NCI-H82 treated with DMSO at 0.1 percent for 48 hours (cell line): Measurements from ENCODE around the gene TMEM158.

Source experiments
- DNase-seq: peaks from one replicate; lab custom pipeline; 2025; ENCODE audit not compliant: unreplicated experiment; lab: John Stamatoyannopoulos, UW

The TMEM158 gene

DNA sequence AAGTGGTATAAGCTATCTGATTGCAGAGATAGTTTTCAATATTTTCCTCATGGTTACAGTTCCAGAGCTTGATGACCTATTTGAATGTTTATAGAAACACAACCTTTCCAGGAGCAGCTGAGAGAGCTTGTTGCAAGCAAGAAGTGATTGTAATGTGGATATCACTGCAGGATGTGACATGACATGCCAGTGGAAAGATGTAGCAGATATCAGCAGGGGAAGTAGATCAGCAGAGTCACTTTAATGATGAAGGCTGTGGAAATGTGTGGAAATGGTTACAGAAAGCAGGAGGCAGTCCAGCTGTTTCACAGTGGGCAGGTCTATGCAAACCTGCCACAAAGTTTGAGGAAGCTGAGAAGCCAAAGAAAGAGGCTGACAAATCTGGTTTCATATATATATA, 21.0 kb downstream of the TMEM158 start:
- DNase-seq: no peak

DNA sequence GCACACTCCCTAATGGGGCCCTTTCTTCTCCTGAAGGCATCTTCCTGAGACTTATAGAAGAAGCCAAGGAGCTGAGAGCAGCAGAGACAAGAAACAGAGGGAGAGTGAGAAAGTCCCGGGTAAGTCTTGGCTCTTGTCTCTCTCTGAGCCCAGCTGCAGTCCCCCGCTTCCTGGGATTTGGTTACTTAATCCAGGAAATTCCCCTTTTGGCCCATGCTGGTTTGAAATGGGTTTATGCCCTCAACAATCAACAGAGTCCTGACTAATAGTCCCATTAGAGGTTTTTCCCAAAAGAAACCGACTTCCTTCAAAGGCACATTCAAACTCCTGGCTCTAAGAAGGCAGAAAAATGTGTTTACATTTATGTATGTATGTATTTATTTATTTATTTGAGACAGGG, 22.0 kb downstream of the TMEM158 start:
- no peak for DNase-seq

DNA sequence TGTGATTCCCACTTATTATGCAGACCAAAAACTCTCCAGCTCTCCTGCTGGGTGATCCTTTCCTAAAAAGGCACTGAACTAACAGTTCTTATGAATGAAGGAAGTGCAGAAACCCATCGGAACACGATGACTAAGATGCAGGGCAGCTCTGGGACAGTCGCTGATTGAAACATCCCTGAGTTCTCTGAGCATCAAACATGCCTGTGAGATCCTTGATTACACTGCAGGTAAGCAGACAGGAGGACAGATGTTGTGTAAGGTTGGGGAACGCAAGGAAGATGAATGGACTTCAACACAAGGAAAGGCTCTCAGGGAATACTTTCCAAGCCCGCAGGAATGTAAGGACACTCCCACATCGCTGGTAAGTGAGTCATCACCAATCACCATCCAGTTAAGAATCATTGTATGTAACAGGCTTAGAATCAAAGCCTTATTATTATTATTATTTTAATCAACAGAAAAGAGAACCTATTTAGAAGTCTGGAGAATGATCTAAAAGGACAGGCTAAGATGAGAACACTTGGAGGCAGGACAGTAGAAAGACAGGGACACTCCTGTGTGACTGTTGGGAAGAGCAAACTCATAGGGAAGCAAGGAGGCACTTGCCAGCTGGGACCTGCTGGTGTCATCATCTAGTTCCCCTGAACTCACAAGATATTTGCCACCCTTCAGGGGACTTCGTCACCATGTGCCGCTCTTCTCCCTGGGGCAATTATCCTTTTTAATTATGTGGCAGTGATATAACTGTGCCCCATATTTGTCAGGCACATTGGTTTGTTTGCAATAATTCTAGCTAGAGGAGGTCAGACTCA, 26.0 kb downstream of the TMEM158 start:
- DNase-seq: no peak

DNA sequence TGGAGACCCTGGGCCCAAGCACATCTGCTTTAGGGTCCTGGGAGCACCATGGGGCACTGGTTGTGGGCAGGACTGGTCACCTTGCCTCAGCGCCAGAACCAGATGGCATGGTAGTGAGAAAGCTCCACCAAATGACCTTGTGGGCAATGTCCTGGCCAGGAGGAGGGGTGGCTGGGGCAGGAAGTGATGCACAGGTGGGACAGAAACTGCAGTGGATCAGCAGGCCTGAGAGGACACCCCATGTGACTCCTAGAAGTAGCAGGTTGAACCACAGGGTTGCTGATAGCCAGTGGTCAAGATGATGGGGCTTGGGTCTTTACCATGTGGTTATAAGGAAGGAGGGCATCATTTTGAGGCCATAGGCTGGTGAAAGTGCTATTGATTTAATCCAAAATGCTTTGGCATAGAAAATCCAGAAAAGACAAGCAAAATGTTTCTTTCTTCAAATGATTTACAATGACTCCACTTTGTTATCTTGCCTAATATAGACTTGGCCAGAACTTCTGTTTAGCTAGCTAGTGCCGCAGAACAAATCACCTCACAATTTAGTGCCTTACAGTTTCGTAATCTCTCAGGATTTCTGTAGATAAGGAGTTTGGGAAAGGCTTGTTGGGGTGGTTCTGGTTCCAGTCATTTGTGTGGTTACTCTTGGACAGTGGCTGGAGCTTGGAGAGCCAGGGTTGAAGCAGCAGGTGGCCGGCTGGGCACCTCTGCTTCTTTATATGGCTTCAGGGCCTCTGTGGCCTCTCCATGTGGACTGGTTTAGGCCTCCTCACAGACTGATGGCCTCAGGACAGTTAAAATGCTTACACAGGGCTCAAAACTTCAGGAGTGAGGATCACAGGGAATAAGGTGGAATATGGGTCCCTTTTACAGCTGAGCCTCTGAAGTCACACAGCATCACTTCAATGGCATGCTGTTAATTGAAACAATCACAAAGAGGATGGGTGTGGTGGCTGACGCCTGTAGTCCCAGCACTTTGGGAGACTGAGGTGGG, 27.5 kb downstream of the TMEM158 start:
- DNase-seq: no peak

DNA sequence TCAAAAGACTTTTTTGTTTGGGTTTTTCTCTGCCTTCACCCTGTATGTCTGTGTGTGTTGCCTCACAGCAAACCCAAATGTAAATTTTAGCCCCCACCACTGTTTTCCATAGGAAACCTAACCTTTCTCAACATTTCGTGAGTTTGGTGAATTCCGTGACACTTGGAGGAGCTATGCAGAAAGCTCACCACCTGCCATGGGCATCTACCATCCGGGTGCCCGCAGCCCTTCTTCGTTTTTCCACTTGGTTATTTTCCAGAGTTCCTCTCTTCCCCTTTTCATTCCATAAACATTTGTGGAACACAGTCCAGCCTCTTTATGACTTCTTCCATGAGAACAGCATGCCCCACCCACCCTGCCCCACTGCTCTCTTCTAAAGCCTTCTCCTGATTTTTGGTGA, 31.3 kb downstream of the TMEM158 start:
- no peak for DNase-seq

DNA sequence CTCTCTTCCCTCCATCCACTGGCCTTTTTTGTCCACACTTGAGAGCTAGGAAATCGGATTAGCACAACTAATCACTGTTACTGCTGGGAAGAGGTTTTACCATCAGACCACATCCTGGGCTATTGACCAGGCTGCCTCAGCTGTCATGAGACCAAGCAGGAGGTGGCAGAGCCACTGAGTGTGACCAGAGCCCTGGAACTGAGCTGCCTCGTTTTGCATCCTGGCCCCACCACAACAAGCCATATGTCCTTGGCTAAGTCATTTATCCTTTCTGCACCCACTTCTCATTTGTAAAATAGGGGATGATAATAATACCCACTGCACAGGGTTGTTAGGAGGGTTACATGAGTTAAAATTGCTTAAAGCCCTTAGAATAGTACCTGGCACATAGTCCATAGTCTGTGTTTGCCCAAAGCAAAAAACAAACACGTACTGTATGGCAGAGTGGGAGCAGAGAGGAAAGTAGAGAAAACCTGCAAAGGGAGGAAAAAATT, 34.1 kb downstream of the TMEM158 start:
- DNase-seq: peak; percentile 67

DNA sequence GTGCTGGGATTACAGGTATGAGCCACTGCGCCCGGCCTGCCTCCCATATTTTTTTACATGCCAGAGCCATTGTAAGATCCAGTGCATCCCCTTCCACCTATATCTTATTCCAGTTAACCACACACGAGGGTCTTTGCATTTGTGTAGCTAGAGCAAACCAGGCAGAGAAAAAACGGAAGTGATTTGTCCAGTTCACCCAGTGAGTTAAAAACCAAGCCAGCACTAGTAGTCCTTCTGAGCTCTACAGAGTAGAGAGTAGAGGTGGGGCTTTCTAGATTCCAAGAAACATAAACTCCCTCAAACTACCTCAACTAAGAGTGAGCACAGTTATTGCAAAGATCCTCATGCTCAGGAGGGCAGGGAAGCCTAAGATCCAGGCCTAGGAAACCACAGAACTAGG, 34.7 kb downstream of the TMEM158 start:
- DNase-seq: no peak

DNA sequence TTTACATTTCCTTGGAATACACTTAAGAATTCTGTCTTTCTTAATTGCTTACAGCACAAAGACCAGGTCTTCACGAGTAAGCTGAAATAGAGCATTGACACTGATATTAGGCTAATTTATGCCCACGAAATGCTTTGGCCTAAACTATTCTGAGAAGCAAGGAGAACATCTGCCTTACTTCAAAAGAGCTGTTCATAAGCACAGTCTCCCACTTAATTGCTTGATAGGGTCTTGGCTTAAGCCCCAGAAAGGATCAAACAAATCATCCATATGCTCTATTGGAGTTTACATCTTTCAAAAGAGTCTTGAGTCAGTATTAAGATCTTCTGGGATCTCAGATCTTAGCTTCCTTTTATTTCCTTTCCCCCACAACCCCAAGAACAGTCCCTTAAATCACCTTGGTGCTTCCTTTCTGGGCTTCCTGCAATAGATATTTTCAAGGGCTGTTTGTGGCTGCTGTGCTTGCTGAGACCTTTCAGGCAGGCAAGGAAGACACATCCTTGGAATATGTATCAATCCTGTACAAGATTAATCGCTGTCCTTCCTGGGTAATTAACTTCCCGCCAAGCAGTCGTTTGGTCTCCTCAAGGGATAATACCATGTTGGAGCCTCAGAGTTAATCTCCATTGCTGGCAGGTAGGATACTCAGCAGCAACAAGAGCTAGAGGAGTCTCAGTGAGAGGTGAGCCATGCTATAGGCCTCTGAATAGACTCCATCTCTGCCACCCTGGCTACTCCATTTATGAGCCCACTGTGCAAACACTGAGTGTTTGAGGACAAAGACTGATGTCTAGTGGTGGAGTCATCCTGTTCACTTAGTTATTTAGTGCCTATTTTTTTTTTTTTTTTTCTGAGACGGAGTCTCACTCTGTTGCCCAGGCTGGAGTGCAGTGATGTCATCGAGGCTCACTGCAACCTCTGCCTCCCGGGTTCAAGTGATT, 37.1 kb downstream of the TMEM158 start:
- peak; percentile 70 for DNase-seq

DNA sequence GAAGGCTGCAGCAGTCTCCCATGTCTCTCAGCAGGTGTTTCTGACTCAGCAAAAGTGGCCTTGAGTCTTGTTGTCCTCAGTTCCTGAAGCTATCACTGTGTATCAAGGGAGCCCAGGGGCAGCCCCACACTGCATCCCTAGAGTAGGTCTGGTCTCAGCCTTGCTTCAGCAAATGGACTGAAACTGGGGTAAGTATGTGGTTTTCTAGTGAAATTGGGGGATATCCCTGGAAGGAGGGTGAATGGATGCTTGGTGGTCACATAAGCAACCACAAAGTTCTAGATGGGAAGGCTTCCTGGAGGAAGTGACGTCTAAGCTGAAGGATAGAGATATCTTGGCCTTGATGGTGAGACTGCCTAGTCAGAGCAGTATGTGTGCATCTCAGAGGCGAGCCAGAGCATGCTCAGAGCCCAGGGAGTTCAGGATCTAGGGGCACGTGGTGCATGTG, 38.4 kb downstream of the TMEM158 start:
- no peak for DNase-seq

DNA sequence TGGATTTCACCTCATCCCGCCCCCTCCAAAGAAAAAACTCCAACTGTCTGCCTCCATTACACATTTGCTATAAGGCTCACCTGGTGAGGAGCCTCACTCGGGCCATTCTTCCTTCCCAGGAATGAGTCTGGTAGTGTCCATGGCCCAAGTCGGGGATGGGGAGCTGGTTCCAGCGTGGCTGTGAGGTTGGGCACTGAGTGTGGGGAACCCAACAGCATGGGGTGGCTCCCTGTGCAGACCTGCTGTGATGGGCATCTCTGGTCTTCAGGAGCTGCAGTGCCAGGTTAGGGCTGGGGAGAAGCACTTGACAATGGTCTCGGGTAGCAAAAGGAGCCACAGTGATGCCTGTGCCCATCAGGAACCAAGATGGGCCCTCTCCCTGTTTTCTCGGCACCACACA, 39.2 kb downstream of the TMEM158 start:
- no peak for DNase-seq

DNA sequence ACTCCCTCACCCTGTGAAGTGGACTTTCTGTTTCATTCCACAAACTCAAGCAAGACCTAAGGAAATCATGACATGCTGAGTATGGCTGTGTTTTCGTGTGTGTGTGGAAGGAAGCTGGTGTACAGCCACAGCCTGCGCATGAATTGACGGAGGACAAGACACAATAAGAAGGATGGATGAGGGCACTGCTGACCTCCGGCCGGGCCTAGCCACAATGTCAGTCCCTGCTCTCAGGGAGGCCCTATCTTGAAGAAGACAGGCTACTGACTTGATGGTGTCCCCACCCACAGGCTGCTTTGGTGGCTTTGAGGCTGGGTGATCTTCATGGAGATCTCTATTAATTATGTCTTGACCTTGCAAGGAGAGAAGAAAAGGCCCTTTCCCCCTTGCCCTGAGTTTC, 40.6 kb downstream of the TMEM158 start:
- no peak for DNase-seq

DNA sequence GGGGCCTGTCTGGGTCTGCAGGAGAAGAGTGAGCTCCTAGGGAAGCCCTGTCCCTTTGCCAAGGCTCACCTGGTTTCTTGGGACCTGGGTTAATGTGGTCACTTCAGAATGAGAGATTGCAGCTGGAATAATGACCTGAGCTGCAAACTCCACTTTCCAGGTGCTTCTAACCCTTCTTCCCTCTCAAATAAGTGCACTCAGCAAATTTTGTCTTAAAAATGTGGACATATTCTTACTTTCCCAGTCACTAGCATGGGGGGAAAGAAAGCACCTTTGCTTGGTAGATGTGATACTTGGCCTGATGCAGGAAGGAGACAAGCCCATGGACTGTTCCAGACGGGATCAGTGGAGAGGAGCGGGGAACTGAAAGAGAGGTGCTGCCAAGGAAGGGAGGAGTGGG, 41.0 kb downstream of the TMEM158 start:
- DNase-seq: no peak

DNA sequence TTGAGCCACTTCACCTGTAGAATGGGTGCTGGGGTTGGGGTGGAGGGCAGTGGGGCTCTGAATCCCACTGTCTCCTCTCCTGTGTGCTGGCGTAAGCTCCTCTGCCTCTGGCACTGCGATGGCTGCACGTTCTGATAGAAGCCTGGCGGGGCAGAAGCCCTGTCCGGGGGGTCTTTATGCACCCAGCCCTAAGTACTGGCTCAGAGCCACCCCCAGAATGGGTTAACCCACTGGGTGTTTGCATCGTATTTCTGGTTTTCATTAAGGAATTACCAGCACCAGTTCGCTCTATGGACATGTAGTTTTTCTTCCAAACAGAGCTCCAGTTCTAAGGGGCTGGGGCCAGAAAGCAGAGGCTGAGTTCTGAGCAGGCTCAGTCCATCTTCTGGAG, 42.2 kb downstream of the TMEM158 start:
- no peak for DNase-seq

DNA sequence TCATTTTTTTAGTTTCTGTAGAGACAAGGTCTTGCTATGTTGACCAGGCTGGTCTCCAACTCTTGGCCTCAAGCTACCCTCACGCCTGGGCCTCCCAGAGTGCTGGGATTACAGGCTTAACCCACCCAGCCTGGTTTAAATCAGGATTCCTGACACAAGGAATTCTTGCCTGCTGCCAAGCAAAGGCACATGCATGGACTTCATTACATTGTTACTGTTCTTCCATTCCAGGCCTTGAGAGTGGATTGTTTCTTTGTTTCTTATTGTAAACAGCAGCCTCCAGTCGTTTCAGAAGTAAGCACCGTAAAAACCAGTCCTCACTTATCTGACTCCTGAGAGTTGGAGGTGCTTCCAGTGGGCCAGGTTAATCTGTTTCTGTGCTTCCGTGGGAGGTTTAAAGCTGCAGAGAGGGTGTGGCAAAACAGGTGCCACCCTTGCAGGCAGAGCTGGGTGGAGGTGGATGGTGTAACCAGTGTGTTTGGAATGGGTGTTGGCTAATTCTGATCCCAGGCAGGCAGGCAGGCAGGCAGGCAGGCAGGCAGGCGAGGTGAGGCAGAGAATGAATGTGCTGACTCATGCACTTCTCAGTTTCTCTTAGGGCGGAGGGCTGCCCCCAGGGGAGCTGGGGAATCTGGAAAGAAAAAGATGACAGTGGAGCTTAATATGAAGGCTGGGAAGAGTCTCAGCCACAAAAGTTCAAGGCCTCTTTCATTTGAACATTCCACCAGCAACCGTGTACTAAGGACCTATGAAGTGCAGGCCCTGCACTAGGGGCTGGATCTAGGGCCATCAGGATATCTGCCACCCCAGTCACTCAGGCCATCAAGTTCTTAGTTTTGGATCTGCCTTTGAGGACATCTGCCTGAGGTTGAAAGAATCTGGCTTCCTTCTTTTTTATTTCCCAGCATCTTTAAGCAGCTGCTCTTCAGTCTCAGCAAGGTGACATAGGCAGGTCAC, 42.9 kb downstream of the TMEM158 start:
- DNase-seq: no peak

DNA sequence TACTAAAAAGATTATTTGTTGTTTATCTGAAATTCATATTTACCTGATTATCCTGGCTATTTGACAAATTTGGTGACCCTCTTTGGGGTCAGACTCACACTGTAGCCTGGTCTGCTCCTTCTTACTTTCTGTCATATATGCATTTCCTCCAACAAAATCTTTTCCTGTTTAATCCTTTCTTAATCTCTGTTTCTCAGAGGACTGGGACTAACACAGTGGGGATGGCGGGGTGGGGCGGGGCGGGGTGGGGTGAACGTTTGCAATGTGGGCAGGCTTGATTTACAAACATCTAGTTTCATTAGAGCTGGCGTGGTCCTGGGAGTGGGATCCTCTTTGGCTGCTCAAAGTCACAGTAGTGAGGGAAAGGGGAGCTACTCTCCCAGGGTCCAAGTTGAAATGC, 44.6 kb downstream of the TMEM158 start:
- DNase-seq: peak; percentile 24

DNA sequence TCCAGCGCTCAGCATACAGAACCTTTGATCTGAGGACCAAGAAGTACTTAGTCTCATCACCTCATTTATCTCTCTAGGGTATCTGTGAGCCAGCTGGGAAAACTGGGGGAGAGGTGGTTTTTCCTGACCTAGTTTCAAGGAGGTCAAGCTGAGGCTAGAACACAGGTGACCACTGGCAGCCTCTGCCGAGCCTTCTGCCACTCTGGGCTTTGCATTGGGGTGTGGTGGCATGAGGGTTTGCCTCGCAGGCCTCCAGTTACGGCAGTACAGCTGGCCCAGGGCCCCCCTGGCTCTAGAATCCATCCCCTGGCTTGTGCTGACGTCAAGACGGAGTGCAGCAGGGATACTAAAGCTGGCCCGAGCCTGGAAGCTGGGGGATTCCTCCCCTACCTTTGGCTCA, 45.2 kb downstream of the TMEM158 start:
- DNase-seq: no peak

DNA sequence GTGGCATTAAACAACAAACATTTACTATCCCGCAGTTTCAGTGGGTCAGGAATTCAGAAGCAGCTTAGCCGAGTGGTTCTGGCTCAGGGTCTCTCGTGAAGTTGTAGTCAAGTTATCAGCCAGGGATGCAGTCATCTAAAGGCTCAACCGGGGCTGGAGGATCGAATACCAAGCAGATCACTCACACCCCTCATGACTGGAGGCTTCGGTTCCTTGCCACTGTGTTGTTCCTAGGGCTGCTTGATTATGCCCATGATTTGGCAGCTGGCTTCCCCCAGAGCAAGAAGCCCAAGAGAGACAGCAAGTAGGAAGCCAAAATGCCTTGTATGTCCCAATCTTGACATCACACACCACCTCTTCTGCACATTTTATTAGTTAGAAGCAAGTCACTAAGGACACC, 46.0 kb downstream of the TMEM158 start:
- DNase-seq: no peak

DNA sequence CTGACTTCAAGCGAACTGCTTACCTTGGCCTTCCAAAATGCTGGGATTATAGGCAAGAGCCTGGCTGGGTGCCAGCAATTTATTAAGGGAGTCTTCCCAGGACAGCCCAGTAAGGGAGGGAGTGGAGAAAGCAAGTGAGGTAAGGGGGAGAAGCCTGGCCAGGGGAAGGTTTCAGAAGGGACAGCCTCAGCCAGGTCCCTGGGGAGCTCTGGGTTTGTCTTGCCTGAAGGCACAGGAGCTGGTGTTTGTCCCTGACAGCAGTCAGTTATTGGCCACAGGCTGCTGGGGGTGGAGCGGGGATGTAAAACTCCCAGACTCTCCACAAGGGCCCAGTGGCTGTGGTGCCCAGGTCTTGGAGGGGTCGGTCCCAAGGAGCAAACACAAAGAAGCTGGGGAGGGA, 46.9 kb downstream of the TMEM158 start:
- DNase-seq: peak; percentile 41

DNA sequence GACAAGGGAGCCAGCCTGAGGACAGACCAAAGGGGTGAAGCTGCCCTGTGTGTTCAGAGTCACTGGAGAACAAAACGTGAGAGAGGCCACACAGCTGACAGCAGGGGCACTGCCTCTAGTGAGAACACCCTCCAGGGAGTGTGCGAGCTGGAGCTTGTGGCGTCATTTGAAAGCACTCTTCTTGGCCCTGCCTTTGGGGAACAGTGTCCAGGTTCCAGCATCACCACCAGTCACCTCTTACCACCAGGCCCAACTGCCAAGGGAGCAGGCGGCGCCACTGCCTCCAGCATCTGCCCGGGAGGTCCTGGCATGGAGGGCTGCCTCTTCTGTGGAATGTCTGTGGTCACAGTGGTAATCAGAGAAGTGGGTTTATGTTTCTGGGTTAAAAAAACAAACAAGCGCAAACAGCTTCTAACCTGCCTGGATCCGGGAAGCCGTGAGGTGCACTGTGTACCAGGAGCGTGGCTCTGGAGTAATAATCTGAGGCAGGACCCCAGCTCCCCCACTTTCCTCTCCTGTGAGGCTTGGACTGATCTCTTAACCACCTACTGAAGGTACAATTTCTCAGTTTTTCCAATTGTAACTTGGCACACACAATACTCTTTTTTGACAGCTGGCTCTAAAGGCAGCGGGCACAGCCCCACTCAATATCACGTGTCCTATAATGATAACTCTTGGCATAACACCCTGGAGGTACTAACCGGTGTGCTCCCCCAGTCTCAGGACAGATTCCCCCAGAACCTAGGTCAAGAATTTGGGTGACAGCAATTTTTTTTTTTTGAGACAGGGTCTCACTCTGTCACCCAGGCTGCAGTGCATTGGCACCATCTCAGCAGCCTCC, 47.7 kb downstream of the TMEM158 start:
- no peak for DNase-seq
